ENCODE results near the gene RASA3.
"Not testable (repeated sequence)": the region's sequence is repeated elsewhere in the genome, so short reads cannot be mapped to it uniquely, and the experiment has no call there.

Gene RASA3

DNA sequence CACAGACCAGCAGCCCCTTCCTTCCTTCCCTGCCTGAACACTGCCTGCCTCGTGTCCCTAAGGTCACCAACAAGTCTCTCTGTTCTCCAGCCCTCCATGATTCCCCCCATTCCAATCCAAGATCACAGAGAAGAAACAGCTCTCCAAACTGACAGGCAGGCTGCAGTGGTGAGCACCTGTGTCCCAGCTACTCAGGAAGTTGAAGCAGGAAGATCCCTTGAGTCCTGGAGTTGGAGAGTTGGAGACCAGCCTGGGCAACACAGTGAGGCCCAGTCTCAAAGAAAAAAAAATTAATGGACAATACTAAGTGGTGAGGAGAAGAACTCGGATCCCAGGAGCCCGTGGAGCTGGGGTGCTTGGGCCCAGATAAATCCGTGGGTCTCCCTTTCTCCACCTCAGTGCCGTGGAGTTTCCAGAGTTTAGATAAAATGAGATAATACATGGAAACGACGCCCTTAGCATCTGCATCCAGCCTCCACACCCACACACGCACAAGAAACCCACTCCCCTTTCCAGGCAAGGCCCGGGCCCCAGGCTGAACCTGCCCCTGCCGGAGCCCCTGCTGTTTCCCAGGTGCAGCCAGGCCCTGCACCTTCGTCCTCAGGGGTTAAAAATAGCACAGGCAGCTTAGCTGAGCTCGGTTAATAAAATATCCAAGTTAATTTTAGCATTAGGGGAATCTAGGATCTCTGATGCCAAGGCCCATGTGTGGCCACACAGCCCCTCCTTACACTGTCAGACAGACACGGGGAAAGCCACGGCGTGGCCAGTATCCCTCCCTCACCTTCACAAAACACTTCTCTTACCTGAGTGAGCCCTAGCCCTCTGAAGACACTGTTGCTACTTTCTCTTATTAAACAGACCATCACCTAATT lies 4.7 kb downstream of the RASA3 start:
- TF ChIP-seq, protein P1, sequence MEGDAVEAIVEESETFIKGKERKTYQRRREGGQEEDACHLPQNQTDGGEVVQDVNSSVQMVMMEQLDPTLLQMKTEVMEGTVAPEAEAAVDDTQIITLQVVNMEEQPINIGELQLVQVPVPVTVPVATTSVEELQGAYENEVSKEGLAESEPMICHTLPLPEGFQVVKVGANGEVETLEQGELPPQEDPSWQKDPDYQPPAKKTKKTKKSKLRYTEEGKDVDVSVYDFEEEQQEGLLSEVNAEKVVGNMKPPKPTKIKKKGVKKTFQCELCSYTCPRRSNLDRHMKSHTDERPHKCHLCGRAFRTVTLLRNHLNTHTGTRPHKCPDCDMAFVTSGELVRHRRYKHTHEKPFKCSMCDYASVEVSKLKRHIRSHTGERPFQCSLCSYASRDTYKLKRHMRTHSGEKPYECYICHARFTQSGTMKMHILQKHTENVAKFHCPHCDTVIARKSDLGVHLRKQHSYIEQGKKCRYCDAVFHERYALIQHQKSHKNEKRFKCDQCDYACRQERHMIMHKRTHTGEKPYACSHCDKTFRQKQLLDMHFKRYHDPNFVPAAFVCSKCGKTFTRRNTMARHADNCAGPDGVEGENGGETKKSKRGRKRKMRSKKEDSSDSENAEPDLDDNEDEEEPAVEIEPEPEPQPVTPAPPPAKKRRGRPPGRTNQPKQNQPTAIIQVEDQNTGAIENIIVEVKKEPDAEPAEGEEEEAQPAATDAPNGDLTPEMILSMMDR (conservative IDR thresholded peaks at IDR 0.05; ENCODE audit: low read depth, low read length): no peak
- H3K4me3 ChIP-seq (ENCODE audit: low read length): no peak overlapping the region
- no peak for DNase-seq (ENCODE audit: low read depth)

DNA sequence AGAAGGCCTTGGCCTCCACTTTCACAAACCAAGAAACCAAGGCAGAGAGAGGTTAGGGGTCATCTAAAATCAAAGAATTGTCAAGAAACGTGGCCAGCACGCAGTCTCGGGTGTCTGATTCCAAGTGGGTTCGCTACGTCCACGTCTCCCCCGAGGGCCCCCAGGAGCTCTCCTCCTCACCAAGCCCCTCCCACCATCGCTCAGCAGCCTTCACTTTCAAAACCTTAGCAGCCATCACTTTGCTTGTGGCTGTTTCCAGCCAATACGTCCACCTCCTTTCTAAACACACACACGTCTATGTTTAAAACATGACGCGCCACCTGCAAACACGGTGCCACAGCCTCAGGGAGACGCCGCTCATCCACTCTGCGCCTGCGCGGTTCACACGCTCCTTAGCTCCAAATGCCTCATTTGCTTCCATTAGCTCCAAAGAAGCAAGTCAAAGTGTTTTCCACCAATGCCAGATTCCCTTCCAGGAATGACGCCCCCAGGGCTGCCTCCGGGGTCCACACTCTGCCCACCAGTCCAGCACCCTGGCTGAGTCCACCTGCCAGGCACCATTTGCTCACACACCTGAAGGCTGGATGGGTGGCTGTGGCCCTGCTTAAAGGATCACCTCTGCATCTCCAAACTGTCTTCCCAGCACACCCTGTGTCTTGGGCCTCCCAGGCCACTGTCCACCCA lies 5.5 kb downstream of the RASA3 start:
- TF ChIP-seq, protein P1 (conservative IDR thresholded peaks at IDR 0.05; ENCODE audit: low read depth, low read length): no peak
- no peak for DNase-seq (ENCODE audit: low read depth)
- no peak overlapping the region for H3K4me3 ChIP-seq (ENCODE audit: low read length)

DNA sequence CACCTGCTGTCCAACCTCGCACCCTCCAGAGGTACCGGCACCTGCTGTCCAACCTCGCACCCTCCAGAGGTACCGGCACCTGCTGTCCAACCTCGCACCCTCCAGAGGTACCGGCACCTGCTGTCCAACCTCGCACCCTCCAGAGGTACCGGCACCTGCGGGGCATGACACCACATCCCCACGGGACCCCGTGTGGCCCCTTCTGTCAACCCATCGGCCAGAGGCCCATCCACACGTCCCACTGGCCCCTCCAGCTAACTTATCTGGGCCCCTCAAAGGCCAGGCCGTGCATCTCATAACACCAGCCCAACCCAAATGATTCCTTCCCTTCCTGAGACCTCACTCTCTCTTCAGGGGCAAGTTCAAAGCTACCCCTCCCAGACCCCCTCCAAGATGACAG lies 6.3 kb downstream of the RASA3 start:
- H3K4me3 ChIP-seq (ENCODE audit: low read length); DNase-seq (ENCODE audit: low read depth): not testable (repeated sequence)

DNA sequence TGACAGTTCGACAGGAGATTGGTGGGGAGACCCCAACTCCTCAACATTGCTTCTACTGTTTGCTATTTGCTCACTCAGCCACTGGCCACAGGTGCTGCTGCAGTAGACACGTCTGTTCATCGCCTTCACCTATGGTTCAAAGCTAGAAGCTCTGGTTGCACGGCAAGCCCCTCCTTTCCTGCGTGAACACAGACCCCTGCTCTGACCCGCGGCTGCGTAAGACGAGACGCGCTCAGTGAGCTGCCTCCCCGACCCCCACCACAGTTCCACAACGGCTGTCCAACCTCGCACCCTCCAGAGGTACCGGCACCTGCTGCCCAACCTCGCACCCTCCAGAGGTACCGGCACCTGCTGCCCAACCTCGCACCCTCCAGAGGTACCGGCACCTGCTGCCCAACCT lies 6.8 kb downstream of the RASA3 start:
- TF ChIP-seq, protein P1 (conservative IDR thresholded peaks at IDR 0.05; ENCODE audit: low read depth, low read length): no peak
- no peak overlapping the region for H3K4me3 ChIP-seq (ENCODE audit: low read length)
- no peak for DNase-seq (ENCODE audit: low read depth)

DNA sequence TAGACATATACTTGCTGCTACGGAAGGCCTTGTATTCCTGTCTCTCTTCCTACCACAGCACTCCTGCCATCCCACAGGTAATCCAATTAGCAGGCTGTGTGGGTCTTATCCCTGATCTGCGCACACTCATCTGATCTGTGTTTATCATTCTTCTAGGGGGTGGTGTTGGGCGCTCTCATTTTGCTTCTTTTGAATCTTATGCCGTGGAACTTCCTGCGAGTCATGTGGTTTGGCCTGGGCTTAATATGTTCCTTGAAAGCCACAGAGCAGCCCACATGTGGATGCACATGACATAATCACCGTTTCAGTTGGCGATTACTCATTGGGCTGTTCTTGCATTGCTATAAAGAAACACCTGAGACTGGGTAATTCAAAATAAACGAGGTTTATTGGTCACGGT lies 7.5 kb downstream of the RASA3 start:
- no peak for DNase-seq (ENCODE audit: low read depth)
- TF ChIP-seq, protein P1 (conservative IDR thresholded peaks at IDR 0.05; ENCODE audit: low read depth, low read length): no peak
- no peak overlapping the region for H3K4me3 ChIP-seq (ENCODE audit: low read length)

DNA sequence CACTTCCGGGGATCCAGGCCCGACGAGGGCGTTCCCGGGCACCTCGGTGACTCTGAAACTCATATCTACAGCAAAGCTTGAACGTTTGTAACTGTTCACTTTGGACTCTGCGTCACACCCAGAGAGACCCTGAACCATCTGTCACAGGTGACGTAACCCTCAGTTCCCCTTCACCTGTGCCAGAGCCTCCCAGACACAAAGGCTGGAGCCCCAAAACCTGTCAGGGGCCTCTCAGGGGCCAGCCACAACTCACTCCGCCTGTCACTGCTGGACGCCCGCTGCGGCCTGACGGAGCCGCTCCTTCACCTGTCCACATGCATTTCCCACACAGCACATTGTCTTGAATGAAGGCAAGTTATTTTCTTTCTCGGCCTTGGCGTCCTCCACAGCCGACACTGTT lies 8.0 kb downstream of the RASA3 start:
- DNase-seq (ENCODE audit: low read depth): no peak
- no peak overlapping the region for H3K4me3 ChIP-seq (ENCODE audit: low read length)
- TF ChIP-seq, protein P1 (conservative IDR thresholded peaks at IDR 0.05; ENCODE audit: low read depth, low read length): no peak

- H3K4me3 ChIP-seq (ENCODE audit: low read length): no peak overlapping the region
- TF ChIP-seq, protein P1 (conservative IDR thresholded peaks at IDR 0.05; ENCODE audit: low read depth, low read length): no peak
- no peak for DNase-seq (ENCODE audit: low read depth)
Measured at GRCh38 chr13:114123876-114124275, 8.5 kb downstream of the RASA3 start.

Data from retinal pigment epithelial cell (primary cell).